Measurements from ENCODE around the gene ZBTB39.
"Not testable (repeated sequence)": the region's sequence is repeated elsewhere in the genome, so short reads cannot be mapped to it uniquely, and the experiment has no call there.

The ZBTB39 gene

GRCh38 chr12:56978397-56979138, 27.8 kb downstream of the ZBTB39 start:
- no peak for DNase-seq

DNA sequence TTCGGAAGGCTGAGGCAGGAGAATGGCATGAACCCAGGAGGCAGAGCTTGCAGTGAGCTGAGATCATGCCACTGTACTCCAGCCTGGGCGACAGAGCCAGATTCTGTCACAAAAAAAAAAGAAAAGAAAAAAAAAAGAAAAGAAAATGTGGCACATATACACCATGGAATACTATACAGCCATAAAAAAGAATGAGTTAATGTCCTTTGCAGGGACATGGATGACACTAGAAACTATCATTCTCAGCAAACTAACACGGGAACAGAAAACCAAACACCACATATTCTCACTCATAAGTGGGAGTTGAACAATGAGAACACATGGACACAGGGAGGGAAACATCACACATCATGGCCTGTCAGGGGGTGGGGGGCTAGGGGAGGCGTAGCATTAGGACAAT, 29.0 kb downstream of the ZBTB39 start:
- not testable (repeated sequence) for DNase-seq

DNA sequence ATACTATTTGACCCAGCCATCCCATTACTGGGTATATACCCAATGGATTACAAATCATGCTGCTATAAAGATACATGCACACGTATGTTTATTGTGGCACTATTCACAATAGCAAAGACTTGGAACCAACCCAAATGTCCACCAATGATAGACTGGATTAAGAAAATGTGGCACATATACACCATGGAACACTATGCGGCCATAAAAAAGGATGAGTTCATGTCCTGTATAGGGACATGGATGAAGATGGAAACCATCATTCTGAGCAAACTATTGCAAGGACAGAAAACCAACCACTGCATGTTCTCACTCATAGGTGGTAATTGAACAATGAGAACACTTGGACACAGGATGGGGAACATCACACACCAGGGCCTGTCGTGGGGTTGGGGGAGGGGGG, 32.1 kb downstream of the ZBTB39 start:
- not testable (repeated sequence) for DNase-seq

- DNase-seq = not testable (repeated sequence)
Observed at GRCh38 chr12:56968910-56969309, 37.4 kb downstream of the ZBTB39 start.

GRCh38 chr12:56965997-56966642, 40.2 kb downstream of the ZBTB39 start:
- not testable (repeated sequence) for DNase-seq

DNA sequence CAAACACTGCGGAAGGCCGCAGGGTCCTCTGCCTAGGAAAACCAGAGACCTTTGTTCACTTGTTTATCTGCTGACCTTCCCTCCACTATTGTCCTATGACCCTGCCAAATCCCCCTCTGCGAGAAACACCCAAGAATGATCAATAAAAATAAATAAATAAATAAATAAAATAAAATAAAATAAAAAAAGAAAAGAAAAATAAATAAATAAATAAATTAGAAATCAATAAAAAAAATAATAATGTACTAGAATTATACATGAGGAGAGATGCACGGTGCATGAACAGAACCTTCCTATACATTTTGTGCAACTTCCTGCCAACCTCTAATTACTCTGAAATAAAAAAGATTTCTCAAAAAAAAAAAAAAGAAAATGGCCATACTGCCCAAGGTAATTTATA, 41.2 kb downstream of the ZBTB39 start:
- DNase-seq = not testable (repeated sequence)

- DNase-seq = not testable (repeated sequence)
Observed at GRCh38 chr12:56963557-56963956, 42.8 kb downstream of the ZBTB39 start.

- not testable (repeated sequence) for DNase-seq
Observed at GRCh38 chr12:56962247-56962646, 44.1 kb downstream of the ZBTB39 start.

DNA sequence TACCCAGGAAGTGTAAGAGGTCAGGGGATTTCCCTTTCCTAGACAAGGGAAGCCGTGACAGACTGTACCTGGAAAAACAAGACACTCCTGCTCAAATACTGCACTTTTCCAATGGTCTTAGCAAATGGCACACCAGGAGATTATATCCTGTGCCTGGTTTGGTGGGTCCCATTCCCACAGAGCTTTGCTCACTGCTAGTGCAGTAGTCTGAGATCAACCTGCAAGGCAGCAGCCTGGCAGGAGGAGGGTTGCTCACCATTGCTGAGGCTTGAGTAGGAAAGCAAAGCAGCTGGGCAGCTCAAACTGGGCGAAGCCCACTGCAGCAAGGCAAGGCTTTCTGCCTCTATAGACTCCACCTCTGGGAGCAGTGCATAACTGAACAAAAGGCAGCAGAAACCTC, 47.9 kb downstream of the ZBTB39 start:
- DNase-seq = no peak

- DNase-seq = no peak
Observed at GRCh38 chr12:56957229-56958052, 48.9 kb downstream of the ZBTB39 start, which contains the start of gene RDH16. Gene RDH16 (minus strand): TSS chr12:56957608. CDS start chr12:56957462, 146 bp downstream.

DNA sequence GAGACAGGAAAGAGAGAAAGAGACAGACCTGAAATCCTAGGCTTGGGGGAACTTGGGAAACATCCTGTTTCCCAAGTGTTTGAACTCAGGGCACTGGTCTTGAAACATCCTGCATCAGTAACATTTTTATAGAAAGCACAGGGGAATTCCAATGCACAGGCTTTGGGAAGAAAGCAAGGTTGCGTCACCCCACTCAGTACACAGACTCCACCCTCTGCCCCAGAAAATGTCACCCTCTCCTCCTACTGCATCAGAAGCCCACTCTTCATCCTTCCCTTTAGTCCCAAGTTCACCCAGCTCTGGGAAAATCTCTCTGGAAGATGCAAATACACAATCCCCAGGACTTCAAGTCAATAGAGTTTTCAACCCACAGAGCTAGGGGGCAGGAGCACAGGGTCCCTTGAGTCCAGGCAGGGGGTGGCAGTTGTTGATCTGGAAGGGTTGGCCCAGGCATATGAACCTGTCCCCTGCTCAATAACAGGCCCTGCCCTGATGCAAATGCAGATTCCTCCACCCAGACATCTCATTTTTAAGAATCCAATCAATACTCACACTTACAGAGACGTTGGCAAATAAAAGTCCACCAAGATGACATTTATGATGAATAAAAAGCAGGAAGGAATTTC, 50.6 kb downstream of the ZBTB39 start:
- DNase-seq = no peak

DNA sequence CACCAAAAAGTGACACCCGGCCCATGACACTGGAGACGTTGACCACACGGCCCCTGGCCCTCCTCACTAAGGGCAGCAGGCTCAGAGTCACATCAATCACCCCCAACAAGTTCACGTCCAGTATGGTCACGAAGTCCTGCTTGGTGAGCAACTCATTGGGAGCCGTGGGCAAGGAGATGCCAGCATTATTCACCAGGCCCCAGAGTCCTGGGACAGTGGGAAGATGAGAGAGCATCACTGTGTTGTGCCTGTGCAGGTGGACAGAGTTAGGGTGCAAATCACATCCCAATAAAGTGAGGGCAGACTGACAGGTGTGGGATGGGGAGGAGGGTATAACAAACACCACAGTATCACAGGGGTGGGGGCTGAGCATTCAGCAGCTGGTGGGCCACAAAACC, 51.4 kb downstream of the ZBTB39 start:
- no peak for DNase-seq

- DNase-seq = no peak
Observed at GRCh38 chr12:56954057-56954957, 52.0 kb downstream of the ZBTB39 start.

GRCh38 chr12:56953314-56953713, 53.0 kb downstream of the ZBTB39 start:
- DNase-seq = no peak

DNA sequence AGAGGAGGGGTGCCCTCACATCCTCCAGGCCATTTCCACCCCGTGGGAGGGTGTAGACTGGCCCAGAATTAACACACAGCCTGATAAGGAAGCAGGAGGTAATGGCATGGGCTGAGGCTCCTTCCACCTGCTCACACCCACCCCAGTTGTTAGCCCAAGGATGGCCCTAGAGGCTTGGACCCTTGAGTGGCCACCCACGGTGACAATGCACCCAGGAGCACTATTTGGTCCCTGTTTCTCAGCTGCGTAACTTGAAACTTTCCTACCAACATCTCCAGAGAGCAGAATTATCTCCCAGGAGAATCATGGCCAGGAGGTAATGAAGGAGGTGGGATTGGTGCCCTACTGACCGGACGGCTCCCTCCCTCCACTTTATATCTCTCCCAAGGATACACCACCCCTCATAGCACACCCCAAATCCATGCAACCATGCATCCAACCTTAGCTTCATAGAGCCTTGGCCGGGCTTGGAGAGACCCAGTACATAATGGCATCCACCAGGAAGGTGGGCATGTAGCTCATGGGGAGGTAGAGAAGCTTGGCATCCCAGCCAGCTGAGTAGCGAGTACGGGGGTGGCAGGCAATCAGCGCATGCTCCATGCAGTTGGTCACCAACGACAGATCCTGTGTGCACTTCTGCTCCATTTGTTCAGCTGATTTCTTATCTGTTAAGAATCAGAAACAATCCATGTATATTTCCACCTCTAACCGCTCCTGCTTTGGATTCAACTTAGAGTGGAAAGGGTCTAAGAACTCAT, 54.6 kb downstream of the ZBTB39 start:
- DNase-seq = no peak

- DNase-seq = no peak
Observed at GRCh38 chr12:56948881-56949280, 57.5 kb downstream of the ZBTB39 start.
